HG03457 (cell line): Measurements from ENCODE around the gene FKBP4.
A peak's percentile ranks its signal among the peaks of the same experiment; 100 is the strongest.
"Not testable (repeated sequence)": the region's sequence is repeated elsewhere in the genome, so short reads cannot be mapped to it uniquely, and the experiment has no call there.

Source experiments
- ATAC-seq: cut with Tn5 transposase; IDR thresholded peaks from one replicate; pipeline ENCODE4 v1.9.1; 2021; ENCODE audit warnings: moderate number of reproducible peaks; ENCODE audit not compliant: unreplicated experiment

Gene FKBP4, protein sequence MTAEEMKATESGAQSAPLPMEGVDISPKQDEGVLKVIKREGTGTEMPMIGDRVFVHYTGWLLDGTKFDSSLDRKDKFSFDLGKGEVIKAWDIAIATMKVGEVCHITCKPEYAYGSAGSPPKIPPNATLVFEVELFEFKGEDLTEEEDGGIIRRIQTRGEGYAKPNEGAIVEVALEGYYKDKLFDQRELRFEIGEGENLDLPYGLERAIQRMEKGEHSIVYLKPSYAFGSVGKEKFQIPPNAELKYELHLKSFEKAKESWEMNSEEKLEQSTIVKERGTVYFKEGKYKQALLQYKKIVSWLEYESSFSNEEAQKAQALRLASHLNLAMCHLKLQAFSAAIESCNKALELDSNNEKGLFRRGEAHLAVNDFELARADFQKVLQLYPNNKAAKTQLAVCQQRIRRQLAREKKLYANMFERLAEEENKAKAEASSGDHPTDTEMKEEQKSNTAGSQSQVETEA

DNA sequence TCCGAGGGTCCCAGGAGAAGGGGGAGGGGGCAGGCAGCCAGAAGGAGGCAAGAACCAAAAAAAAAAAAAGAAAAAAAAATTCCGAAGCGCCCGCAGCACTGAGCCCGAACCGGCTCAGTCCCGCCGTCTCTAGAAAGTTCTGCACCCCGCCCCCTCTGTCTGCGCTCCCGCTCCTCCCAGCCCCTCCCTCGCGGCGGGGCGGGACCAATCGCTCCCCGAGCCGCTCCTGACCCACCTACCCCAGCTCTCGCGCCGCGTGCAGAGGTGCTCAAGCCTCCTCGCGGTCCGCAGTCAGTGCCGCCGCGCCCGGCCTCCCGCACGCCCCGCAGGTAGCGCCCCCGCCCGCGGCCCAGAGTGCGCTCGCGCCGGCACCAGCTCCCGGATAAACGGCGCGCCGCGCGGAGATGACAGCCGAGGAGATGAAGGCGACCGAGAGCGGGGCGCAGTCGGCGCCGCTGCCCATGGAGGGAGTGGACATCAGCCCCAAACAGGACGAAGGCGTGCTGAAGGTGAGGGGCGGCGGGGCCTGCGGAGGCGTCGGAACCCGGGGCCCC lies at the start of gene FKBP4:
TSS of gene FKBP4 (plus strand) at position 235 of the 554 bp plus-strand sequence. CDS start at position 405, 170 bp downstream.
- ATAC-seq = peak; percentile 56

DNA sequence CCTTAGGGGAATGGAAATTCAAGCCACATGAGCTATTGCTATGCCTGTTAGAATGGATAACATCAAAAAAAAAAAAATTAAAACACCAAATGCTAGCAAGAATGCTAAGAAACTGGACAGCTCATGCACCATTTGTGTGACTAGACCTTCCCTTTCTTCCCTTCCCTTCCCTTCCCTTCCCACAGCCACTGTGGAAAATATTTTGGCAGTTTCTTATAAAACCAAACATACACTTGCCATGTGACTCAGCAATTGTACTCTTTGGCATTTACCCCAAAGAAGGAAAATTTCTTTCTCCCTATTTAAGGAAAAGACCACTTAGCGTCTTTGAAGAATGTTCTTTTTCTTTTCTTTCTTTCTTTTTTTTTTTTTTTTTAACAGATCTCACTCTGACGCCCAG lies 49.1 kb upstream of the FKBP4 start:
- no peak for ATAC-seq

DNA sequence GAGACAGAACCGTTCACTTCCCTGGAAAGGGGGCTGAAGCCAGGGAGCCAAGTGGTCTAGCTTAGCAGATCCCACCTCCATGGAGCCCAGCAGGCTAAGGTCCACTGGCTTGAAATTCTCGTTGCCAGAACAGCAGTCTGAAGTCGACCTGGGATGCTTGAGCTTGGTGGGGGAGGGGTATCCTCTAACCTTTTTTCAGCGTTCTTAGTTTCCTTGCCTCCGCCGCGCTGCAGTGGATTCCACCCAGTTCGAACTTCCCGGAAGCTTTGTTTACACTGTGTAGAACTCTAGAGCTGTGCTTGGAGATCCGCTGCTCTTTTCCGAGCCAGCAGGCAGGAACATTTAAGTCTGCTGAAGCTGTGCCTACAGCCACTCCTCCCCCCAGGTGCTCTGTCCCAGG lies 45.2 kb upstream of the FKBP4 start:
- no peak for ATAC-seq

DNA sequence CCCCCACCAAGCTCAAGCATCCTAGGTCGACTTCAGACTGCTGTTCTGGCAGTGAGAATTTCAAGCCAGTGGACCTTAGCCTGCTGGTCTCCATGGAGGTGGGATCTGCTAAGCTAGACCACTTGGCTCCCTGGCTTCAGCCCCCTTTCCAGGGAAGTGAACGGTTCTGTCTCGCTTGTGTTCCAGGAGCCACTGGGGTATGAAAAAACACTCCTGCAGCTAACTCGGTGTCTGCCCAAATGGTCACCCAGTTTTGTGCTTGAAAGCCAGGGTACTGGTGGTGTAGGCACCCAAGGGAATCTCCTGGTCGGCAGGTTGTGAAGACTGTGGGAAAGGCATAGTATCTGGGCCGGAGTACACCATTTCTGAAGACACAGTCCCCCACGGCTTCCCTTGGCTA lies 44.6 kb upstream of the FKBP4 start:
- no peak for ATAC-seq

DNA sequence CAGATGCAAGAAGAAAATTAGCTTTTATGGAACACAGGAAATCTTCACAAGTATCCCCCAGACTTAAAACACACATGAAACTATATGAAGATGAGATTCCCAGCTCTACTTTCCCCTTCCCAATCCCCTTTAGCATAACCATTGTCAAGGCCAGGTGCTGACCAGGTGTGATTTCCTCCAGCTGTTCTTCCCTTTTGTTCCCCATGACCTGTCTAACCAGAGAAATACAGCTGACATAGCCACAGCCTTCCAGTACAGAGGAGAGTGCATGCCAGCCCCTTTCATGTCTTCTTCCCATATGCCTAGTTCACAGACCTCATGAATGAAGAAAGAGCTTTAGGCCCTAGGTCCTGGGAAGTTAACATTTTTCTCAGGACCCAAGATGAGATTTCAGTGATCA lies 43.5 kb upstream of the FKBP4 start:
- ATAC-seq = no peak

DNA sequence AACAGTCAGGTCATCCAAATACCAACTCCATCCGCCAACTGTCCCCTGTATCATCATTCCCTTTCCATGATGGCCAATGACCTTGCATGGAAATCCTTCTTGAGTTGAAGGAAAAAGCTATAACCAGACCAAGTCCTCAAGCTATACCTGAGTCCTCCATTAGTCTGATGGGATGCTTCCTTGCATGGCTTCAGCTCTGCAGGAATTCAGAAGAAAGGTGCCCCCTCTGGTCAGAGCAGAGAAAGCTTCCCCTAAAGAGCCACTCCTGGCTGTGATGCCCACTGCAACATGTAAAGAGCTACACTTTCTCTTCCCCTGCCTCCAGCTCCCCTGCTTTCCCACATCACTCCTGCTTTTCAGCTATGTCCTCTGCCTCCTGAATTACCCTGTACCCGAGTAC lies 43.1 kb upstream of the FKBP4 start:
- ATAC-seq = no peak

DNA sequence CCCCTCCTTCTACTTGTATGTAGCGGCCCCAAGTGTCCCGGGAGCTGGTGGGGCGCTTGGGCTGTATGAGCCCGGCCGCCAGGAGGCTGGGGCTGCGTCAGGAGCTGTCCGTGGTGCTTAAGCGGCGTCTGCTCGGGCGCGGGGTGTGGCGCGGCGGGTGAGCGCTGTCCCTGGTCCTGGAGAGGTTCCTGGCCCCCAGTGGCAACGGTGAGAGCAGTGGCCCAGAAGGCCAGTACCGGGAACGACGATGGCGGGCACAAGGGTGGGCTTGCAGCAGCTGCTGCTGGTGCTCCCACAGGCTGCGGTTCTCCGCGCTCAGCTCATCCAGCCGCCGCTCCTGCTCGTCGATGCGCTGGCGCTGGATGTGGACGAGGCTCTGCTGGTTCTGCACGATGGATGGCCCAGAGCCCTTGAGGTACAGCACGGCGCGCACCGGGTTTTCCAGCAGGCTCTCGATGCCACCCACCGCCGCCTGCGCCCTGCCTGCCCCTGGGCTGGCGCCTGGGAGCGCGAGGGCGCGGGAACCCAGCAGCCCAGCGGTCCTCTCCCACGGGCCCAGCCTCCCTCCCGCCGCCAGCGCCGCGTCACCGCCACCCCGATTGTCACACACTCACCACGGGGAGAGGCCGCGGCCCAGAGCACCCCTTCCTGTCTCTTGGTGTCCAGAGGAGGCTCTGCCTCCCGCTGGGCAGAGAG lies 41.9 kb upstream of the FKBP4 start:
- ATAC-seq = no peak

DNA sequence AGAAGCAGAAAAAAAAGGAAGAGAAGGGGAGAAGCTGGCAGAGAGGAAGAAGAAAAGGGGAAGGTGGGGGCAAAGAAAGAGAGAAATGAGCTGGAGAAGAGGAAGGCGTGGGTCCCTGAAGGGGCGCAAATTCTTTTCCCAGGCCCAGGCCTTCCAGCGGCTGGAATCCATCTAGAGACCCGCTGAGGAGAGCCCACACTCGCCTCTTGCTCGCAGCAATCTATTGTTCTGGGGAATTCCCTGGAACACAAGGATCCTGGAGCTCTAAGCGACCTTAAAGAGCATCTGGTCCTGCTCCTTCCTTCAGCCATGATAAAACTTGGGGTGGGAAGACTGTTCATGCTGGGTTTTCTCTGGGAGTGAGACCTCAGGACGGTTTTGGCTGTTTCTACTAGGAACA lies 41.2 kb upstream of the FKBP4 start:
- ATAC-seq = no peak

DNA sequence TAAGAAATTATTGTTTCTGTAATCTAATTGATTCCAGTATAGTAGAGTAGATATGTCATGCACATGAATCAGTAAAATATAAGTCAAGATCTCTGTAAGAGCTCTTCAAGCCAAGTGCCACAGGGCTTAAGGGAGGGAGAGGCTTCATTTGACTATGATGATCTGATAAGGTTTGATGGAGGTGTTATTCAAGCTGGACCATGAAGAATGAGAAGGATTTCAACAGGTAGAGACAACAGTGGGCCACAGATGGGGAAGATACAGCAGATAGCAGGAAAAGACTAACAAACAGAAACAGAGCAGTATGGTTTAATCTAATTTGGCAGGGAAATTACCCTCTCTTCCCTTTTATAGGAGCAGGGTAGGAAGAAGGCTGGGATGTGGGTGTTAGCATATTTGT lies 40.6 kb upstream of the FKBP4 start:
- no peak for ATAC-seq

DNA sequence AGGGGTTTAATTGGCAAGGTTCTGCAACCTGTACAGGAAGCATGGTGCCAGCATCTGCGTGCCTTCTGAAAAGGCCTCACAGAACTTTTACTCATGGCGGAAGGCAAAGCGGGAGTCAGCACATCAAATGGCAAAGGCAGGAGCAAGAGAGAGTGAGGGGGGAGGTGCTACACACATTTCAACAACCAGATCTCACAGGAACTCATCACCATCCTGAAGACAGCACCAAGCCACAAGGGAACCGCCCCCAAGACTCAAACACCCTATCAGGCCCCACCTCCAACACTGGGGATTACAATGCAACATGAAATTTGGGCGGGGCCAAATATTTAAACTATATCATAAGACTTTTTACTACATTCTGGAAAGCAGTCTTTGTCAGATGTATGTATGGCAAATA lies 38.0 kb upstream of the FKBP4 start:
- no peak for ATAC-seq

DNA sequence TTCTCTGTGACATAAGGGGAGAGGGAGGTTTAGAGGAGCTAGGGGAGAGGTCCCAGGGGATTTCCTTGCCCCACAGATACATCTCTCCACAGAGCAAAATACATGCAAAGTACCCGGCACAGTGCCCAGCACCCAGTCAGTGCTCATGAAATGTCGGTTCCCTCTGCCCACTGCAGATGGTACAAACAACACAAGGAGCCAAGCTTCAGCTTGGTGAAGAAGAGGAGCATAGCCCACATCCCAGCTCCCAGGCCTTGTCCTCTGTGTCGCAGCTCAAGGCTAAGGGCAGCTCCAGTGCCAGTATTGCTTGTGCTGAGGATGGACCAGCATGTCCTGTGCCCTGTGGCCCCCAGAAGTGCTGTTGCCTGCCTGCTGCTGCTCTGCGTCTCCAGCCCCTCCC lies 35.0 kb upstream of the FKBP4 start:
- no peak for ATAC-seq

DNA sequence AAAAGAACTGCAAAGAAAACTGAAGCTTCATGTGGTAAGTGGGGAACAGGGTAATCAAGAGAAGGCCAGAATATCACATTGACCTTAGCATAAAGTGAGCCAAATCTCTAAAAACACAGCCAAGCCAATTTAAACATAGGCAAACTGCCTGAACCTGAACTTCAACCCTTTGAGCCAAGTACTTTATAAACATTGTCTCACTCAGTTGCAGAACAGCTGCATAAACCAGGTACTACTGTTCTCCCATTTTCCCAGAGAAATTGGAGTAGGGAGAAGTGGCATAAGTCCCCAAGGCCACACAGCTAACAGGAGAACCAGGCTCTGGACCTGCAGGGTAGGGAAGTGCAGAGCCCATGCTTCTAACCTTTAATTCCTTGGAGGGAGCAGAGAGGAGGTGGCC lies 30.4 kb upstream of the FKBP4 start:
- ATAC-seq = no peak

DNA sequence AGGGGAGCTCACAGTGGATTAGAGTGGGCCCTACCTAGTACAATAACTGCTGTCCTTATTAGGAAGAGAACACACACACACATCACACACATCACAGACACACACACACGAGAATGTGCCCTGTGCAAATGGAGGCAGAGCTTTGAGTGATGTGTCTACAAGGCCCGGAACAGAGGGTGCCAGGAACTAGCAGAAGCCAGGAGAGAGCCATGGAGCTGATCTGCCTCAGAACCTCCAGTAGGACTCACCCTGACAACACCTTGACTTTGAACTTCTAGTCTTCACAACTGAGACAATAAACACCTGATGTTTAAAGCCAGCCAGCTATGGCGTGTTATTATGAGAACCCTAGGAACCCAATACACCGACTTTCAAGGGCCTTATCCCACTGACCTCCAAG lies 29.7 kb upstream of the FKBP4 start:
- no peak for ATAC-seq

DNA sequence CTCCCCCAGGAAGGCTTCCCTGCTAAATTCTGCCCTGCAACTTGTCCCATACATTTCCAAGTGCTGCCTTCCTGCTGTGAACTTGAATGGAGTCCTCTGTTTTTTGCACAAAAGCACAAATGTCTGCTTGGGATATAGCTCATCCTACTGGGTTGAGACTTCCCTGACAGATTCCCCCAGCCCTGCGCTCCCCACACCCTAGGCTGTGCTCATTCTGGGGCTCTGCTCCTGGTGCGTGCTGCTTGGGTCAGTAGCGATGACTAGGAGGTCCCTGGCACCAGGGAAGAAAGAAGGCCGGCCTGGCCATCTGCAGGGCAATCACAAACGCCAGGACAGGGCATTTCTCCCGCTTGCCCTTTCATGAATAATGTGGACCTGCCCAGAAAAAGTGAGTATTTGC lies 29.2 kb upstream of the FKBP4 start:
- no peak for ATAC-seq

DNA sequence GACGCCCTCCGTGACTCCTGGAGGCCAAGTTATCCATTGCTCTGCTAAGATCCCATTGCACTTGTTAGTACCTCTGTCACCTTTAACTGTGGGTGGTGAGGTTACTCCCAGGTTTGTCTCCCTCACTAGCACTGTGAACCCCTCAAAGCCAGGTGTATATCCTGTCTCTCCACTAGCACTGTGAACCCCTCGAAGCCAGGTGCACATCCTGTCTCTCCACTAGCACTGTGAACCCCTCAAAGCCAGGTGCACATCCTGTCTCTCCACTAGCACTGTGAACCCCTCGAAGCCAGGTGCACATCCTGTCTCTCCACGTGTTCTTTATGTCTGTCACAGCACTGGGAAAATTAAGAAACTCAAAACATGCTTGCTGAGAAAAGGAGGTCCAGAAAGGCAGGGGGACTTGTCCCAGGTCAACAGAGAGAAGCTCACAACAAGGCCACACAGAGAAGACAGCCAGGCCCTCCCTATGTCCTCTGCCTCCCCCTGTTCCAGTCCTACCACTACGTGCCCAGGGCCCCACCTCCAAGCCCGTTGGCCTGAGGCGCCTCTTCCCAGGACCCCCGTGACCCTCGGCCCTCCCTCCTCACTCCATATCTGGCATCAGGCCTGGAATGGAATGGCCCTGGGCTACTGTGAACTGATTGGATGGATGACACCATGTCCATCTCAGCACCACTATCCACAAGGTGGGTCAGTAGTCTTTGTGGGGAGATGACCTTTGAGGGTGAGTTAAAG lies 26.4 kb upstream of the FKBP4 start:
- ATAC-seq = no peak

DNA sequence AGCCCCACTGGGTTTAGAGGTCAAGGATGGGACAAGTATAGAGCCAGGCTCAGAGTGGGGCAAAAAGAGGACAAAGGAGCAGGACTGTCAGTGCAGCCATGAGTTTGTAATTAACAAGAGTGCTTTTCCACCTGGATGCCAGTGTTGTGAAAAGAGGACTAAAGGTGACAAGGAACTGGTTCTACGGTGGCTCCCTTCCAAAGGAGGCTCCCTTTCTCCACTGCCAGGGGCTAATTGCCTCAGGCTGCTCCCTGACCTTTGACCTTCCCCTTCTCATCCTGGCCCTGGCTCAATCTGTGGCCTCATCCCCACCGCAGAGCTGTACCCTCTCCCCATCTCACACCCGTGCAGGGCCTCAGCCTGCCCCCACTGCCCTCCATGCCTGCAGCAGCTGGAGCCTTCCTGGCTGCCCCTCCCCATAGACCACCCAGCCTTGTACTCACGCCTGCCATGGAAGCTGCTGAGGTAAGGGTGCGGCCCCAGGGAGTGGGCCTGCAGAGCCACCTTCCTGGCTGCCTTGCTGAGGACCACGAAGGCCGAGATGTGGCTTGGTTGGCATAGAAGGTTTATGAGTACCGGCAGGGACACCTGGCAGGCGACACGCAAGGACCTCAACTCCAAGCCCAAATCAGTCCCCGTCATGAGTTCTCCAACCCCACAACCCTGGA lies 24.8 kb upstream of the FKBP4 start:
- ATAC-seq = no peak

DNA sequence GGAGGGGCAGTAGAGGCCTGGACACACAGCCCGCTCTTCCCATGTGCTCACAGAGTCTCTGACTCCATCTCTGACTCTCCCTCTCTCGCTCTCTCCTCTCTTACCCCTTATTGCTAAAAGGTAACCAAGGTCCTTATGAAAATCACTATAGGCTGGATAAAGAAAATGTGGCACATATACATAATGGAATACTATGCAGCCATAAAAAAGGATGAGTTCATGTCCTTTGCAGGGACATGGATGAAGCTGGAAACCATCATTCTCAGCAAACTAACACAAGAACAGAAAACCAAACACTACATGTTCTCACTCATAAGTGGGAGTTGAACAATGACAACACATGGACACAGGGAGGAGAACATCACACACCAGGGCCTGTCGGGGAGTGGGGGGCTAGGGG lies 24.2 kb upstream of the FKBP4 start:
- ATAC-seq = not testable (repeated sequence)

DNA sequence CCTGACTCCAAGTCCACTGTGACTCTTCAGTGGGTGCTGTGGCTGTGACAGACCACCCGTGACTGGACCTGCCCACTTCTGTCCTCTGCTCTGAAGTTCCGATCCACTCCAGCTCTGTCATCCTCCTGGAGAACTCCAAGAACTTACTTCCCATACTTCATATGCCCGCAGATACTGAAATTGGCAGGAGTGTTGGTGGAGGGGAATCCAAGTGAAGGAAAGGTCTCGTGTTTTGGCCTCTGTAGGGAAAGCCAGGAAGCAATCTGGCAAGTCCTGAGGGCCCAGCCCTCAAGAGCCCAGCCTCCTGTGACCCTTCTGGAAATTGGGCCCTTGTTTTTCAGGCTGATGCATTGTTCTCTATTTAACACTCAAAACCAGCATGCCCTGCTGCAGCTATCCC lies 22.4 kb upstream of the FKBP4 start:
- no peak for ATAC-seq

DNA sequence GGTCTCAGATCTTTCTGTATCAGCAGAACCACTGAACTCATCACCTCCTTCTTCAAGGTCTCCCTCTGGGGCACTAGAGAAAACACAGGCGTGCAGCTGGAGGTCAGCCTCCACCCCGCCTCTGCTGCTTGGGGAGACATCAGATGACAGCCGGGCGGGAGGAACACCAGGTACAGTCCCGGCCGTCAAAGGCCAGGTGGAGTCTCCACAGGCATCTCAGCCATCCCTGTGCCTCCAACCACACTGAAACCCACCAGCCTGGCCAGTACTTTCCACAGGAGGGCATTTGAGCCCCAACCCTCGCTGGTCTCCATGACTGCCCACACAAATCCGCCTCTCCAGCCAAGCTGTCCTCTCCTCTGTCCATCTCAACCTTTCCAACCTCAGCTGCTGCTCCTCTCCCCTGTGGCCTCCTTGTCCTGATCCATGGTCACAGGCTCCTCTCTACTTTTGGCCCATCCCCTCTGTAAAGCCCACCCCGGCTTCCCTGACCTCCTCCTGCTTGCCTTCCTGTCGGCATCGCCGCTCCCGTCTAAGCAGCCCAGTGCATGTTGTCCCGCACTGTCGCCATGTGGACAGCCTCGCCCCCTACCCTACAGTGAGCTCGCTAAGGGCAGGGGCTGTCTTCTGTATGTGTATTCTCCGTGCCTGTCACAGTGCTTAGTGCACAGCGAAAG lies 21.4 kb upstream of the FKBP4 start:
- ATAC-seq = no peak

DNA sequence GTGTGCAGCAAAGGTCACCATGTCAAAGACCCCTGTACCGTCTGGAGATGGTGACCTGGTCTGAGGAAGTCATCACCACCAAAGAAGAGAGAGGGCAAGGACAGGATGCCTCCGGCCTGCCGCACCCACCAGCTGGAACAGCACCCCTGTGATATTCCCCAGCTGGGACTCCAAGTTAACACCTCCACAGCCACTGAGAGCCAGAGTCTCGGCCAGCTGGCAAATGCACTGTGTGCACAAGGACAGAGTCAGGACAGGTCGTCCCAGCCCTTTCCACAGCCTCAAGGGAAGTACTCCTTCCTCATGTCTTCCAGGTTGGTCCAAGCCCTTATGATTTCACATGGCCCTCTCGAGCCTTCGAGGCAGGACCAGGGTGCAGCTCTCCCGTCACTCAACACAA lies 19.3 kb upstream of the FKBP4 start:
- no peak for ATAC-seq
